ENCODE results near the gene DYDC1. TPM values are rescaled to one million over a fixed set of nuclear protein-coding genes. Genes with fewer than 3 reads are reported as not detected.
"Not testable (repeated sequence)": the region's sequence is repeated elsewhere in the genome, so short reads cannot be mapped to it uniquely, and the experiment has no call there.

DYDC1 gene
- total RNA-seq, result not detected
- long read RNA-seq, result 0 reads

GRCh38 chr10:80356563-80356988 lies at the start of gene DYDC1, which contains the start of gene DYDC2:
Gene DYDC1, minus strand, starts transcription at chr10:80356755. Its CDS starts 4,154 bp downstream, at chr10:80352601.
Gene DYDC2, plus strand, starts transcription at chr10:80356781. Its CDS starts 5,663 bp downstream, at chr10:80362444.
- no peak for DNase-seq (ENCODE audit: low spot score)
- intact Hi-C loops (cut with DNase I), result no loop called here

- no peak for DNase-seq (ENCODE audit: low spot score)
- intact Hi-C loops (cut with DNase I), result no loop called here
Measured at GRCh38 chr10:80406204-80406603, 49.6 kb upstream of the DYDC1 start.

GRCh38 chr10:80405626-80406025 lies 49.1 kb upstream of the DYDC1 start:
- DNase-seq (ENCODE audit: low spot score), result no peak
- intact Hi-C loops (cut with DNase I), result no loop called here

- intact Hi-C loops (cut with DNase I), result no loop called here
- DNase-seq (ENCODE audit: low spot score), result no peak
Measured at GRCh38 chr10:80405035-80405434, 48.5 kb upstream of the DYDC1 start.

GRCh38 chr10:80400136-80400804 lies 43.7 kb upstream of the DYDC1 start:
- no peak for DNase-seq (ENCODE audit: low spot score)
- intact Hi-C loops (cut with DNase I), result no loop called here

GRCh38 chr10:80397014-80397413 lies 40.5 kb upstream of the DYDC1 start:
- intact Hi-C loops (cut with DNase I), result no loop called here
- DNase-seq (ENCODE audit: low spot score), result no peak

GRCh38 chr10:80394358-80394916 lies 37.9 kb upstream of the DYDC1 start:
- intact Hi-C loops (cut with DNase I), result no loop called here

GRCh38 chr10:80392250-80392649 lies 35.7 kb upstream of the DYDC1 start:
- no peak for DNase-seq (ENCODE audit: low spot score)
- intact Hi-C loops (cut with DNase I), result no loop called here

More at GRCh38 chr10:80394358-80394916, 37.9 kb upstream of the DYDC1 start:
- DNase-seq (ENCODE audit: low spot score), result no peak

GRCh38 chr10:80390740-80391139 lies 34.2 kb upstream of the DYDC1 start:
- DNase-seq (ENCODE audit: low spot score), result no peak
- intact Hi-C loops (cut with DNase I), result no loop called here

- no peak for DNase-seq (ENCODE audit: low spot score)
- intact Hi-C loops (cut with DNase I), result loop anchor here (5.0 to 10.0 kb wide), 3 partner anchors 62 to 282 kb away; no protein-coding TSS in a partner anchor
Measured at GRCh38 chr10:80382989-80383388, 26.4 kb upstream of the DYDC1 start.

- intact Hi-C loops (cut with DNase I), result loop anchor here (5.0 to 10.0 kb wide), 3 partner anchors 65 to 285 kb away; no protein-coding TSS in a partner anchor
- no peak for DNase-seq (ENCODE audit: low spot score)
Measured at GRCh38 chr10:80380185-80380584, 23.6 kb upstream of the DYDC1 start.

GRCh38 chr10:80379701-80380100 lies 23.1 kb upstream of the DYDC1 start:
- DNase-seq (ENCODE audit: low spot score), result no peak
- intact Hi-C loops (cut with DNase I), result loop anchor here (5.0 to 10.0 kb wide), 3 partner anchors 65 to 285 kb away; no protein-coding TSS in a partner anchor

GRCh38 chr10:80373502-80373901 lies 16.9 kb upstream of the DYDC1 start:
- intact Hi-C loops (cut with DNase I), result no loop called here
- DNase-seq (ENCODE audit: low spot score), result no peak

GRCh38 chr10:80372675-80373074 lies 16.1 kb upstream of the DYDC1 start:
- intact Hi-C loops (cut with DNase I), result no loop called here
- DNase-seq (ENCODE audit: low spot score), result no peak

GRCh38 chr10:80371467-80371866 lies 14.9 kb upstream of the DYDC1 start:
- DNase-seq (ENCODE audit: low spot score), result no peak
- intact Hi-C loops (cut with DNase I), result no loop called here

GRCh38 chr10:80365510-80365909 lies 9.0 kb upstream of the DYDC1 start:
- DNase-seq (ENCODE audit: low spot score), result no peak
- intact Hi-C loops (cut with DNase I), result no loop called here

- intact Hi-C loops (cut with DNase I), result no loop called here
- no peak for DNase-seq (ENCODE audit: low spot score)
Measured at GRCh38 chr10:80359644-80360043, 3.1 kb upstream of the DYDC1 start.

GRCh38 chr10:80358925-80359324 lies 2.4 kb upstream of the DYDC1 start:
- DNase-seq (ENCODE audit: low spot score); intact Hi-C loops (cut with DNase I): not testable (repeated sequence)

- intact Hi-C loops (cut with DNase I), result no loop called here
- no peak for DNase-seq (ENCODE audit: low spot score)
Measured at GRCh38 chr10:80357851-80358125, 1.2 kb upstream of the DYDC1 start.

GRCh38 chr10:80356989-80357850 lies 665 bp upstream of the DYDC1 start:
- intact Hi-C loops (cut with DNase I), result no loop called here
- DNase-seq (ENCODE audit: low spot score), result no peak

All from cardiac septum (tissue), 1 donor.